ENCODE measurements around the gene CLCA4.

The CLCA4 gene

DNA sequence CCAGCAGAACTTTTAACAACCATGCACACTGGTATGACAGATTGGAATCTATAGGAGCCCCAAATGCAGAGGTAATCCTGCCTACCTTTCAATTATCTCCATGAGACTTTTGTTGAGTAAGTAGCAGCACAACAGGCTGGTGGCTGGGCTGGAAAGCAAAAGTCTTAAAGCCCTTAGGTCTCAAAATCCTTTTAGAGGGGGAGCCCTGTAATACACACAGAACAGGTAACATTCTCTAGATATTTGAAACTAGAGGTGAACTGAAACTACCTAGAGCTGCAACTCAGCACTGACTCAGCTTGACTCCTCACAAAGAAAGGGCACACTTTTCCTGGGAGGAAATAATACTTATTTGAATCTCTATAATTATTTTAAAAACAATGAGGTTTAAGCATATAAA, 71.5 kb downstream of the CLCA4 start:
- no peak overlapping the region for H3K9ac ChIP-seq (ENCODE audit: low read length)
- no peak overlapping the region for H3K4me3 ChIP-seq (ENCODE audit: low read depth, low read length)
- no peak overlapping the region for H3K27ac ChIP-seq (ENCODE audit: low read depth, low read length)
- H3K9me3 ChIP-seq (ENCODE audit: control insufficient read depth, insufficient read depth, low read depth, low read length) = peaks cover 15% of the 10 kb centered on the region
- H3K27me3 ChIP-seq (ENCODE audit: control insufficient read depth, insufficient read depth, low read length) = no peaks in the 10 kb centered on the region
- H3K36me3 ChIP-seq (ENCODE audit: control insufficient read depth, insufficient read depth, low read length) = no peaks in the 10 kb centered on the region
- no peaks in the 10 kb centered on the region for H3K4me1 ChIP-seq (ENCODE audit: control insufficient read depth, insufficient read depth, low read length)

- Histone ChIP-seq H3K27me3 (ENCODE audit: control insufficient read depth, insufficient read depth, low read length) (no peaks in the 10 kb centered on the region), H3K4me1 (ENCODE audit: control insufficient read depth, insufficient read depth, low read length) (no peaks in the 10 kb centered on the region), H3K9ac (ENCODE audit: low read length) (no peak overlapping the region), H3K36me3 (ENCODE audit: control insufficient read depth, insufficient read depth, low read length) (no peaks in the 10 kb centered on the region), H3K27ac (ENCODE audit: low read depth, low read length) (no peak overlapping the region), H3K4me3 (ENCODE audit: low read depth, low read length) (no peak overlapping the region), H3K9me3 (ENCODE audit: control insufficient read depth, insufficient read depth, low read depth, low read length) (peaks cover 7% of the 10 kb centered on the region)
Observed at GRCh38 chr1:86619313-86619712, 72.4 kb downstream of the CLCA4 start.

- Histone ChIP-seq H3K36me3 (ENCODE audit: control insufficient read depth, insufficient read depth, low read length) (no peaks in the 10 kb centered on the region), H3K9ac (ENCODE audit: low read length) (no peak overlapping the region), H3K27ac (ENCODE audit: low read depth, low read length) (no peak overlapping the region), H3K27me3 (ENCODE audit: control insufficient read depth, insufficient read depth, low read length) (no peaks in the 10 kb centered on the region), H3K4me1 (ENCODE audit: control insufficient read depth, insufficient read depth, low read length) (no peaks in the 10 kb centered on the region), H3K9me3 (ENCODE audit: control insufficient read depth, insufficient read depth, low read depth, low read length) (no peaks in the 10 kb centered on the region), H3K4me3 (ENCODE audit: low read depth, low read length) (no peak overlapping the region)
Observed at GRCh38 chr1:86621286-86621685, 74.4 kb downstream of the CLCA4 start.

Data from HUES6 (cell line).